ENCODE measurements around the gene BUB1.
"Not testable (repeated sequence)": the region's sequence is repeated elsewhere in the genome, so short reads cannot be mapped to it uniquely, and the experiment has no call there.

Gene BUB1

GRCh38 chr2:110589677-110590330 is 88.1 kb downstream of the BUB1 start:
- not testable (repeated sequence) for DNase-seq

GRCh38 chr2:110588520-110588919 is 89.3 kb downstream of the BUB1 start:
- not testable (repeated sequence) for DNase-seq

Data from activated effector memory CD4-positive, alpha-beta T cell treated with Interleukin-2 at 50 U/mL for 16 hours (primary cell).